SKM-1 (cell line): ENCODE data around the gene FBXO9.

Experiments used
- DNase-seq: peaks from one replicate; lab custom pipeline; 2025; ENCODE audit not compliant: unreplicated experiment; lab: John Stamatoyannopoulos, UW

FBXO9 gene

GRCh38 chr6:53065266-53066076, at the start of gene FBXO9:
Gene FBXO9 (plus strand): TSS chr6:53065404. CDS start chr6:53065790, 386 bp downstream.
- peak; percentile 25 for DNase-seq

GRCh38 chr6:53015486-53015885, 49.7 kb upstream of the FBXO9 start:
- no peak for DNase-seq

GRCh38 chr6:53018446-53018845, 46.8 kb upstream of the FBXO9 start:
- no peak for DNase-seq

- DNase-seq, result no peak
These were observed 45.0 kb upstream of the FBXO9 start for GRCh38 chr6:53020005-53020744.

GRCh38 chr6:53023323-53023722, 41.9 kb upstream of the FBXO9 start:
- DNase-seq, result no peak

- DNase-seq, result no peak
These were observed 38.7 kb upstream of the FBXO9 start for GRCh38 chr6:53026526-53026925.

GRCh38 chr6:53027131-53027718, 38.0 kb upstream of the FBXO9 start:
- DNase-seq, result no peak

GRCh38 chr6:53028467-53028866, 36.7 kb upstream of the FBXO9 start:
- DNase-seq, result no peak

- no peak for DNase-seq
These were observed 35.9 kb upstream of the FBXO9 start for GRCh38 chr6:53029257-53029656.

- no peak for DNase-seq
These were observed 35.4 kb upstream of the FBXO9 start for GRCh38 chr6:53029761-53030160.

- DNase-seq, result no peak
These were observed 33.9 kb upstream of the FBXO9 start for GRCh38 chr6:53031281-53031680.

GRCh38 chr6:53032849-53033248, 32.4 kb upstream of the FBXO9 start:
- no peak for DNase-seq

GRCh38 chr6:53033764-53034163, 31.4 kb upstream of the FBXO9 start:
- no peak for DNase-seq

GRCh38 chr6:53035549-53036213, 29.5 kb upstream of the FBXO9 start:
- DNase-seq, result no peak

GRCh38 chr6:53038141-53038540, 27.1 kb upstream of the FBXO9 start:
- DNase-seq, result no peak

- no peak for DNase-seq
These were observed 26.6 kb upstream of the FBXO9 start for GRCh38 chr6:53038596-53038995.

- DNase-seq, result no peak
These were observed 23.8 kb upstream of the FBXO9 start for GRCh38 chr6:53041356-53041755.

- DNase-seq, result no peak
These were observed 23.1 kb upstream of the FBXO9 start for GRCh38 chr6:53042112-53042511.

- no peak for DNase-seq
These were observed 21.6 kb upstream of the FBXO9 start for GRCh38 chr6:53043581-53043980.

GRCh38 chr6:53044071-53044470, 21.1 kb upstream of the FBXO9 start:
- DNase-seq, result no peak

GRCh38 chr6:53044572-53044971, 20.6 kb upstream of the FBXO9 start:
- DNase-seq, result no peak
